OCI-LY1 (cell line): Measurements from ENCODE around the gene KLHDC9.

ENCODE experiments used
- H2AFZ ChIP-seq: fragments of 200-600 bp; sonication (generic), shearing (Covaris generic); 2 replicates; pipeline ENCODE4 v1.6.0; 2014; ENCODE audit warnings: antibody characterized with exemption, mild to moderate bottlenecking, low read length
- H3F3A ChIP-seq: fragments of 200-600 bp; sonication (generic), shearing (Covaris generic); 2 replicates; pipeline ENCODE4 v1.6.0; 2014; ENCODE audit warnings: mild to moderate bottlenecking, antibody characterized with exemption, low read length, moderate library complexity; ENCODE audit not compliant: insufficient read depth
- H3K27ac ChIP-seq: fragments of 200-600 bp; sonication (generic); 2 replicates; pipeline ENCODE4 v1.5.1; 2014; ENCODE audit warnings: low read length, mixed run types, mild to moderate bottlenecking, low read depth; ENCODE audit not compliant: poor library complexity, severe bottlenecking
- H3K27me3 ChIP-seq: fragments of 200-600 bp; sonication (generic); 2 replicates; pipeline ENCODE4 v1.6.0; 2014; ENCODE audit warnings: antibody characterized with exemption, mild to moderate bottlenecking, low read length, moderate library complexity; ENCODE audit not compliant: insufficient read depth
- H3K36me3 ChIP-seq: fragments of 200-600 bp; sonication (generic); 2 replicates; pipeline ENCODE4 v1.6.1; 2014; ENCODE audit warnings: mild to moderate bottlenecking, antibody characterized with exemption, low read length, moderate library complexity, mixed read lengths; ENCODE audit not compliant: insufficient read depth
- H3K4me1 ChIP-seq: fragments of 200-600 bp; sonication (generic); 2 replicates; pipeline ENCODE4 v1.5.1; 2014; ENCODE audit warnings: mild to moderate bottlenecking, low read length, moderate library complexity; ENCODE audit not compliant: insufficient read depth, severe bottlenecking
- H3K4me2 ChIP-seq: fragments of 200-600 bp; sonication (generic), shearing (Covaris generic); 2 replicates; pipeline ENCODE4 v1.6.1; 2014; ENCODE audit warnings: low read length
- H3K4me3 ChIP-seq: fragments of 200-600 bp; sonication (generic); 2 replicates; pipeline ENCODE4 v1.5.1; 2014; ENCODE audit warnings: low read length, low read depth, mild to moderate bottlenecking, mixed read lengths; ENCODE audit not compliant: poor library complexity, severe bottlenecking
- H3K79me2 ChIP-seq: fragments of 200-600 bp; shearing (Covaris generic); 2 replicates; pipeline ENCODE4 v1.6.1; 2016; ENCODE audit warnings: mixed run types, low read length, mixed read lengths; ENCODE audit not compliant: insufficient read depth
- H3K9ac ChIP-seq: fragments of 200-600 bp; sonication (generic), shearing (Covaris generic); 2 replicates; pipeline ENCODE4 v1.6.1; 2014; ENCODE audit warnings: mild to moderate bottlenecking, low read length, mixed read lengths
- H3K9me2 ChIP-seq: fragments of 200-600 bp; sonication (generic), shearing (Covaris generic); 2 replicates; pipeline ENCODE4 v1.6.1; 2014; ENCODE audit warnings: low read depth, mild to moderate bottlenecking, low read length, mixed read lengths
- H3K9me3 ChIP-seq: fragments of 200-600 bp; shearing (Covaris generic); 2 replicates; pipeline ENCODE4 v1.6.1; 2014; ENCODE audit warnings: low read length, mixed read lengths
- H4K20me1 ChIP-seq: fragments of 200-600 bp; sonication (generic), shearing (Covaris generic); 2 replicates; pipeline ENCODE4 v1.6.0; 2016; ENCODE audit warnings: mild to moderate bottlenecking, low read length; ENCODE audit not compliant: insufficient read depth
- CTCF ChIP-seq: fragments of 200-600 bp; sonication (generic), shearing (Covaris generic); IDR thresholded peaks from 2 replicates; pipeline ENCODE4 v1.5.1; 2017; ENCODE audit warnings: mild to moderate bottlenecking, antibody characterized with exemption, low read length, moderate library complexity, mixed read lengths
- EZH2 ChIP-seq: fragments of 200-600 bp; sonication (generic), shearing (Covaris generic); IDR thresholded peaks from 2 replicates; pipeline ENCODE4 v1.8.0; 2017; ENCODE audit warnings: borderline replicate concordance, mixed run types, mild to moderate bottlenecking, antibody characterized with exemption, low read length, moderate library complexity, mixed read lengths

KLHDC9 gene

GRCh38 chr1:161085165-161085564 lies 13.0 kb upstream of the KLHDC9 start:
- no peak overlapping the region for H3K4me3 ChIP-seq
- TF ChIP-seq EZH2 (no peak), CTCF (no peak)
- H3K27ac ChIP-seq, result no peak overlapping the region
- no peak overlapping the region for H3K9ac ChIP-seq
- no peaks in the 10 kb centered on the region for H4K20me1 ChIP-seq
- no peak overlapping the region for H2AFZ ChIP-seq
- H3K9me3 ChIP-seq, result no peaks in the 10 kb centered on the region
- H3K79me2 ChIP-seq, result no peaks in the 10 kb centered on the region
- no peaks in the 10 kb centered on the region; the same call in 1 of the 2 replicates for H3K27me3 ChIP-seq
- H3K4me2 ChIP-seq, result no peak overlapping the region
- no peaks in the 10 kb centered on the region for H3K9me2 ChIP-seq
- no peaks in the 10 kb centered on the region for H3K36me3 ChIP-seq
- H3K4me1 ChIP-seq, result no peaks in the 10 kb centered on the region
- H3F3A ChIP-seq, result no peaks in the 10 kb centered on the region

DNA sequence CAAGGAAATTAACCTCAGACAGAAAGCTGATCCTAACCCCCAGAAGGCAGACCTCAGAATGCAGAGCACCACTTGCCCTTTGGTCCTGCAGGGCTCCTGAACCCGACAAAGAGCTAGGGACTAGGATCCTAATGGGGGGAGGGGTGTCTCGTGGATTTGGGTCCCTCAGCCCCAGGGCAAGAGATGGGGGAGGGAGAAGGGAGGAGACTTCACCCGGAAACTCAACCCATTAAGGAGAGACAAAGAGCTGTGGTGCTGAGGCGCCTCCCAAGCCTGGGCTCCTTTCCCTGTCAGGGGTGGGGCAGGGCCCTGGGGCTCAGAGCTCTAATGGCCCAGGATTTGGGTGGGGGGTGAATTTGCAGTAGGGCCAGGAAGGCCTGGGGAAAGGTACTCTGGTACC lies 11.7 kb upstream of the KLHDC9 start:
- Histone ChIP-seq H4K20me1 (no peaks in the 10 kb centered on the region), H3K79me2 (no peaks in the 10 kb centered on the region), H3F3A (no peaks in the 10 kb centered on the region), H3K9ac (no peak overlapping the region), H3K4me2 (no peak overlapping the region), H3K4me1 (no peaks in the 10 kb centered on the region), H3K9me3 (no peaks in the 10 kb centered on the region), H3K4me3 (no peak overlapping the region), H3K27ac (no peak overlapping the region), H3K36me3 (no peaks in the 10 kb centered on the region), H3K27me3 (no peaks in the 10 kb centered on the region; the same call in 1 of the 2 replicates), H3K9me2 (no peaks in the 10 kb centered on the region), H2AFZ (no peak overlapping the region)
- no peak for TF ChIP-seq EZH2
- no peak for TF ChIP-seq CTCF

DNA sequence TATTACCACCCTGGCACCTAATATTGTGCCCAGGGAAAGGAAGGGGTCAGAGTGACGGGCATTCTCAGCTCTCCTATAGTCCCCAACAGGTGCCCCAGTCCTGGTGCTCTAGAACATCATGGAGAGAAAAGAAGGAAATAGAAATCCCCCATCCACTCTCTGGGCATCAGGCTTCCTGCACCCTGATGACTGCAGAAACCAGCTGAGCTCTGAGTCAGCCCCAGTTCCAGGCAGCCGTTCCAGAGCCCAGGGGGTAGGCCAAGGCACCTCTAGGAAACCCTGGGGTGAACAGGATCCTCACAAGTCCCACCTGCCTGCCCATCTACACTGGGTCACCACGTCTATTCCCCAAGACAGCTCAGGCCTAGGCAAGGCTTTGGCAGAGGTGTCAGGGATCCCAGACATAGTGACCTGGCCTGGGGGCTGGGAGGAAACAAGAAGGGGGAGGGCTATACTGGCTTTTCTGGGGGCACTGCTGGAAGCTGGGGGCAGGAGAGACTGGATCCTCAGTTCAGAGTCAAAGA lies 9.5 kb upstream of the KLHDC9 start:
- Histone ChIP-seq H3K9me2 (no peaks in the 10 kb centered on the region), H3K9me3 (no peaks in the 10 kb centered on the region), H3K36me3 (no peaks in the 10 kb centered on the region), H2AFZ (no peak overlapping the region), H4K20me1 (no peaks in the 10 kb centered on the region), H3K79me2 (no peaks in the 10 kb centered on the region), H3K27me3 (no peaks in the 10 kb centered on the region; the same call in 1 of the 2 replicates), H3K27ac (no peak overlapping the region), H3K4me2 (no peak overlapping the region), H3K9ac (no peak overlapping the region), H3K4me1 (no peaks in the 10 kb centered on the region), H3F3A (no peaks in the 10 kb centered on the region), H3K4me3 (no peak overlapping the region)
- TF ChIP-seq CTCF, result no peak
- no peak for TF ChIP-seq EZH2
